Neural progenitor cell (in vitro differentiated cells): Measurements from ENCODE around the gene FFAR2.

Experiments
- EZH2 ChIP-seq: fragments of 200-600 bp; sonication (generic); IDR thresholded peaks from 2 replicates; pipeline ENCODE4 v1.6.1; 2017; ENCODE audit warnings: antibody characterized with exemption, mild to moderate bottlenecking, moderate library complexity
- TF ChIP-seq, protein P1 (sequence below): fragments of 200-600 bp; sonication (generic); IDR thresholded peaks from 2 replicates; pipeline ENCODE4 v1.5.1; 2017; ENCODE audit warnings: antibody characterized with exemption, mild to moderate bottlenecking

DNA sequence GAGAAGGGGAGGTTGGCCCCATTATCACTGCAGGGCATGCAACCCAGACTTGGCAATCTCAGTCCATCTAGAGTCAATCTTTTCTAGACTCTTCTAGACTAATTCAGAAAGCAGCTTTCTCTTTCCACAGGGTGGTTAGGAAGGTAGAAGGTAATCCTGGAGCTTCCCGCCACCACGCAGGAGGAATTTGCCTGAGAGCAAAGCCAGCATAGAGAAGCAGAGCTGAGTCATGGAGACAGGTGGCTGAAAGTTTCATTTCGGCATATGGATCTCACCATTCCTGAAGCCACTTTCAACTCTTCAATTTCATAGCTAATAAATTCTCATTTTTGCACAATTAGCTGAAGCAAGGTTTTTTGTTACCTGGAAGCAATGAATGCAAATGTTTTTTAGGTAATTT, 29.0 kb upstream of the FFAR2 start:
- TF ChIP-seq EZH2 = no peak
- TF ChIP-seq, protein P1, sequence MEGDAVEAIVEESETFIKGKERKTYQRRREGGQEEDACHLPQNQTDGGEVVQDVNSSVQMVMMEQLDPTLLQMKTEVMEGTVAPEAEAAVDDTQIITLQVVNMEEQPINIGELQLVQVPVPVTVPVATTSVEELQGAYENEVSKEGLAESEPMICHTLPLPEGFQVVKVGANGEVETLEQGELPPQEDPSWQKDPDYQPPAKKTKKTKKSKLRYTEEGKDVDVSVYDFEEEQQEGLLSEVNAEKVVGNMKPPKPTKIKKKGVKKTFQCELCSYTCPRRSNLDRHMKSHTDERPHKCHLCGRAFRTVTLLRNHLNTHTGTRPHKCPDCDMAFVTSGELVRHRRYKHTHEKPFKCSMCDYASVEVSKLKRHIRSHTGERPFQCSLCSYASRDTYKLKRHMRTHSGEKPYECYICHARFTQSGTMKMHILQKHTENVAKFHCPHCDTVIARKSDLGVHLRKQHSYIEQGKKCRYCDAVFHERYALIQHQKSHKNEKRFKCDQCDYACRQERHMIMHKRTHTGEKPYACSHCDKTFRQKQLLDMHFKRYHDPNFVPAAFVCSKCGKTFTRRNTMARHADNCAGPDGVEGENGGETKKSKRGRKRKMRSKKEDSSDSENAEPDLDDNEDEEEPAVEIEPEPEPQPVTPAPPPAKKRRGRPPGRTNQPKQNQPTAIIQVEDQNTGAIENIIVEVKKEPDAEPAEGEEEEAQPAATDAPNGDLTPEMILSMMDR = no peak
